ENCODE results near the gene SLC23A1. TPM values are rescaled to one million over a fixed set of nuclear protein-coding genes. Genes with fewer than 3 reads are reported as not detected.

Gene SLC23A1
- total and polyA plus RNA-seq, 2 of the 13 experiments (the other 11 are each of a cell fraction or from before 2014, with no cell fraction given), result 6.0 to 6.6 TPM

- TF ChIP-seq ZNF3 (CRISPR knock-in tag; IDR thresholded peaks at IDR 0.05) (no peak), CERS6 (CRISPR knock-in tag; IDR thresholded peaks at IDR 0.05) (no peak), HIC2 (CRISPR knock-in tag; IDR thresholded peaks at IDR 0.05; ENCODE audit: low read depth) (peak; percentile 54; the same call in 1 of the 2 replicates), NR2C2 (CRISPR knock-in tag; IDR thresholded peaks at IDR 0.05; ENCODE audit: borderline replicate concordance) (peak; percentile 64), REPIN1 (CRISPR knock-in tag; IDR thresholded peaks at IDR 0.05; ENCODE audit: borderline replicate concordance, low read depth) (peak; percentile 73), ZNF350 (CRISPR knock-in tag; IDR thresholded peaks at IDR 0.05; ENCODE audit: borderline replicate concordance, low read depth) (no peak; the same call in 1 of the 2 replicates), MXI1 (IDR thresholded peaks at IDR 0.05; ENCODE audit: borderline replicate concordance, low read depth, low read length) (peak; percentile 99), TFAP4 (IDR thresholded peaks at IDR 0.05; ENCODE audit: borderline replicate concordance, low read depth) (no peak), HNF1B (CRISPR knock-in tag; IDR thresholded peaks at IDR 0.05) (peak; percentile 96), TBX2 (CRISPR knock-in tag; IDR thresholded peaks at IDR 0.05; ENCODE audit: borderline replicate concordance) (peak; percentile 85), GTF2F1 (IDR thresholded peaks at IDR 0.05; ENCODE audit: low read length) (0 out of 2 replicates have a peak, but pooled peaks have one; percentile 50), TRAFD1 (CRISPR knock-in tag; IDR thresholded peaks at IDR 0.05; ENCODE audit: borderline replicate concordance) (no peak), MAFG (CRISPR knock-in tag; IDR thresholded peaks at IDR 0.05) (no peak), CREBL2 (CRISPR knock-in tag; IDR thresholded peaks at IDR 0.05; ENCODE audit: borderline replicate concordance) (no peak), FOXP1 (IDR thresholded peaks at IDR 0.05) (no peak), FOXP1 (CRISPR knock-in tag; IDR thresholded peaks at IDR 0.05) (0 out of 2 replicates have a peak, but pooled peaks have one; percentile 23), ZNF598 (CRISPR knock-in tag; IDR thresholded peaks at IDR 0.05; ENCODE audit: borderline replicate concordance) (peak; percentile 90), FOXO1 (CRISPR knock-in tag; IDR thresholded peaks at IDR 0.05) (peak; percentile 67; the same call in 1 of the 2 replicates), ZKSCAN1 (IDR thresholded peaks at IDR 0.05; ENCODE audit: low read length) (no peak), ZNF878 (CRISPR knock-in tag; IDR thresholded peaks at IDR 0.05) (peak; percentile 42), ZNF784 (CRISPR knock-in tag; IDR thresholded peaks at IDR 0.05; ENCODE audit: borderline replicate concordance) (peak; percentile 80; the same call in 1 of the 2 replicates)
Observed at GRCh38 chr5:139341689-139342422, 41.2 kb downstream of the SLC23A1 start, which contains the start of gene PAIP2 (continued).

Measured in HepG2 (cell line).